ENCODE results near the gene MORC4. TPM values are rescaled to one million over a fixed set of nuclear protein-coding genes. Genes with fewer than 3 reads are reported as not detected.

MORC4 gene
- total and polyA plus RNA-seq, 2 of the 4 experiments (the other 2 are of a cell fraction) = 17.5 to 34.2 TPM

GRCh38 chrX:107008034-107008433, 8.0 kb upstream of the MORC4 start:
- WGBS, 2 experiments (ENCODE audit: extremely low coverage in 2 of 2, insufficient read length in 1 of 2) = 30% methylated on average over 2 of the region's 4 CpGs; no CpG with 5 or more reads in 1 of the 2 experiments
- H2BK120ac ChIP-seq (ENCODE audit: low read depth, low read length) = no peak overlapping the region
- H3K36me3 ChIP-seq (ENCODE audit: control insufficient read depth, insufficient read depth, low read length) = no peaks in the 10 kb centered on the region
- H2AK9ac ChIP-seq (replicated peaks; ENCODE audit: low read depth, low read length, poor library complexity) = no peak overlapping the region
- TF ChIP-seq SMC3 (IDR thresholded peaks at IDR 0.05; ENCODE audit: low read depth, low read length) (no peak), MXI1 (IDR thresholded peaks at IDR 0.05; ENCODE audit: borderline replicate concordance, low read depth, low read length) (no peak), POLR2A (IDR thresholded peaks at IDR 0.05; ENCODE audit: low read depth, low read length) (no peak), BHLHE40 (IDR thresholded peaks at IDR 0.05; ENCODE audit: low read depth, low read length) (no peak), MAZ (IDR thresholded peaks at IDR 0.05; ENCODE audit: borderline replicate concordance, low read depth, low read length) (no peak), MAFK (IDR thresholded peaks at IDR 0.05; ENCODE audit: low read depth, low read length) (no peak), USF2 (IDR thresholded peaks at IDR 0.05; ENCODE audit: low read depth, low read length) (no peak), CHD1 (IDR thresholded peaks at IDR 0.05; ENCODE audit: low read depth, low read length) (no peak), CEBPB (IDR thresholded peaks at IDR 0.05; ENCODE audit: low read depth, low read length) (no peak), NFE2L2 (IDR thresholded peaks at IDR 0.05; ENCODE audit: low read depth, low read length) (no peak), RAD21 (IDR thresholded peaks at IDR 0.05; ENCODE audit: low read length) (no peak), FOS (IDR thresholded peaks at IDR 0.05; ENCODE audit: low read depth, low read length) (no peak), RCOR1 (IDR thresholded peaks at IDR 0.05; ENCODE audit: insufficient replicate concordance, low read length) (no peak), RFX5 (IDR thresholded peaks at IDR 0.05; ENCODE audit: low read depth, low read length) (no peak)
- TF ChIP-seq, protein P1, sequence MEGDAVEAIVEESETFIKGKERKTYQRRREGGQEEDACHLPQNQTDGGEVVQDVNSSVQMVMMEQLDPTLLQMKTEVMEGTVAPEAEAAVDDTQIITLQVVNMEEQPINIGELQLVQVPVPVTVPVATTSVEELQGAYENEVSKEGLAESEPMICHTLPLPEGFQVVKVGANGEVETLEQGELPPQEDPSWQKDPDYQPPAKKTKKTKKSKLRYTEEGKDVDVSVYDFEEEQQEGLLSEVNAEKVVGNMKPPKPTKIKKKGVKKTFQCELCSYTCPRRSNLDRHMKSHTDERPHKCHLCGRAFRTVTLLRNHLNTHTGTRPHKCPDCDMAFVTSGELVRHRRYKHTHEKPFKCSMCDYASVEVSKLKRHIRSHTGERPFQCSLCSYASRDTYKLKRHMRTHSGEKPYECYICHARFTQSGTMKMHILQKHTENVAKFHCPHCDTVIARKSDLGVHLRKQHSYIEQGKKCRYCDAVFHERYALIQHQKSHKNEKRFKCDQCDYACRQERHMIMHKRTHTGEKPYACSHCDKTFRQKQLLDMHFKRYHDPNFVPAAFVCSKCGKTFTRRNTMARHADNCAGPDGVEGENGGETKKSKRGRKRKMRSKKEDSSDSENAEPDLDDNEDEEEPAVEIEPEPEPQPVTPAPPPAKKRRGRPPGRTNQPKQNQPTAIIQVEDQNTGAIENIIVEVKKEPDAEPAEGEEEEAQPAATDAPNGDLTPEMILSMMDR (conservative IDR thresholded peaks at IDR 0.05; ENCODE audit: low read depth, low read length) = no peak
- TF ChIP-seq, protein P2, sequence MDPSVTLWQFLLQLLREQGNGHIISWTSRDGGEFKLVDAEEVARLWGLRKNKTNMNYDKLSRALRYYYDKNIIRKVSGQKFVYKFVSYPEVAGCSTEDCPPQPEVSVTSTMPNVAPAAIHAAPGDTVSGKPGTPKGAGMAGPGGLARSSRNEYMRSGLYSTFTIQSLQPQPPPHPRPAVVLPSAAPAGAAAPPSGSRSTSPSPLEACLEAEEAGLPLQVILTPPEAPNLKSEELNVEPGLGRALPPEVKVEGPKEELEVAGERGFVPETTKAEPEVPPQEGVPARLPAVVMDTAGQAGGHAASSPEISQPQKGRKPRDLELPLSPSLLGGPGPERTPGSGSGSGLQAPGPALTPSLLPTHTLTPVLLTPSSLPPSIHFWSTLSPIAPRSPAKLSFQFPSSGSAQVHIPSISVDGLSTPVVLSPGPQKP (IDR thresholded peaks at IDR 0.05; ENCODE audit: borderline replicate concordance, low read depth, low read length) = no peak
- no peak overlapping the region for H2BK15ac ChIP-seq (ENCODE audit: low read depth, low read length)
- H3K9ac ChIP-seq (ENCODE audit: low read depth, low read length) = no peak overlapping the region
- H3K27me3 ChIP-seq (ENCODE audit: control insufficient read depth, insufficient read depth, low read length) = peaks cover 10% of the 10 kb centered on the region
- dilution Hi-C loops (cut with HindIII; ENCODE audit: low sequenced_read_pairs, unreplicated experiment) (no loop called here), in situ Hi-C loops (cut with MboI; ENCODE audit: low sequenced_read_pairs) (no loop called here), intact Hi-C loops (cut with micrococcal nuclease) (no loop called here)
- no peak overlapping the region for H3K18ac ChIP-seq (ENCODE audit: low read depth, low read length)
- no peak overlapping the region for H2AK5ac ChIP-seq (ENCODE audit: low read depth, low read length)
- H3K4ac ChIP-seq (ENCODE audit: low read depth, low read length) = no peak overlapping the region
- H3K23ac ChIP-seq (ENCODE audit: low read depth, low read length) = no peak overlapping the region
- no peak for DNase-seq
- H3K9me1 ChIP-seq (ENCODE audit: insufficient read depth, low read length) = no peaks in the 10 kb centered on the region
- POLR2A ChIA-PET (ENCODE audit: unreplicated experiment) = no interaction called here
- H3K27ac ChIP-seq (ENCODE audit: insufficient read depth, low read length) = no peak overlapping the region
- H3K9me3 ChIP-seq (ENCODE audit: control insufficient read depth, insufficient read depth, low read length) = no peaks in the 10 kb centered on the region
- H2BK20ac ChIP-seq (ENCODE audit: low read depth, low read length) = no peak overlapping the region
- BruUV-seq (replicated peaks) = no TSS peak
- no peaks in the 10 kb centered on the region for H3K4me1 ChIP-seq (ENCODE audit: control insufficient read depth, insufficient read depth, low read length)
- no peaks in the 10 kb centered on the region for H4K20me1 ChIP-seq (ENCODE audit: insufficient read depth, low read length)
- CTCF ChIA-PET = no interaction called here
- no peak overlapping the region for H3K14ac ChIP-seq (replicated peaks; ENCODE audit: low read depth, low read length)
- H2BK5ac ChIP-seq (ENCODE audit: low read depth, low read length, poor library complexity, severe bottlenecking) = no peak overlapping the region
- H3K4me2 ChIP-seq (ENCODE audit: low read depth, low read length) = no peak overlapping the region
- H2AFZ ChIP-seq (replicated peaks; ENCODE audit: low read length, poor library complexity) = no peak overlapping the region
- ATAC-seq (ENCODE audit: low read depth) = no peak
- no peak overlapping the region for H4K5ac ChIP-seq (ENCODE audit: low read depth, low read length)
- H3K79me1 ChIP-seq (ENCODE audit: low read depth in 1 of 2, low read length in 2 of 2) = no peaks in the 10 kb centered on the region
- H3K56ac ChIP-seq (ENCODE audit: extremely low read depth, insufficient read depth, low read length) = no peak overlapping the region
- no peak overlapping the region for H3K4me3 ChIP-seq (ENCODE audit: insufficient read depth, low read depth, low read length)
- no peak overlapping the region for H4K91ac ChIP-seq (ENCODE audit: insufficient read depth, low read depth, low read length)
- no peak overlapping the region for H4K8ac ChIP-seq (ENCODE audit: low read depth in 2 of 2, low read length in 2 of 2)
